GM18517 (cell line): ENCODE results near the gene DYNLL1.
"Not testable (repeated sequence)": the region's sequence is repeated elsewhere in the genome, so short reads cannot be mapped to it uniquely, and the experiment has no call there.

Experiments
- ATAC-seq: cut with Tn5 transposase; IDR thresholded peaks from one replicate; pipeline ENCODE4 v1.9.1; 2021; ENCODE audit warnings: mild to moderate bottlenecking, moderate library complexity; ENCODE audit not compliant: unreplicated experiment

DYNLL1 gene

DNA sequence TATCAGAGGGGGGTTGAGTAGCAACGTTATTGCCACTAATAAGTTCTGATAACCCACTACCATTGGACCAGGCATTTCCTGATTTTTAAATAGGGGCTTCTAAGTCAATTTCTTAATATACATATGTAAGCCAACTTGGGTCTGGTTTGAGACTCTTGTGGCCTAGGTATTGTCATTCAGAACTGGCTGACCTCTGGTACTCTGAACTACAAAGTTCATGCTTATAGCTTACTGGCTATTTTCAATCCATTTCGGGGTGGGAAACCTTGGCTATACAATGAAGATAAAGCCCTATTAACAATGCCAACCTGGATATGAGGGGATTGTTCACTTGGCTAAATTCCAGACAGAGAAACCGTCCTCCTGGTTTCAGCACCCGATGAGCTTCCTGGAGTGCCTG is 8.7 kb downstream of the DYNLL1 start:
- no peak for ATAC-seq

DNA sequence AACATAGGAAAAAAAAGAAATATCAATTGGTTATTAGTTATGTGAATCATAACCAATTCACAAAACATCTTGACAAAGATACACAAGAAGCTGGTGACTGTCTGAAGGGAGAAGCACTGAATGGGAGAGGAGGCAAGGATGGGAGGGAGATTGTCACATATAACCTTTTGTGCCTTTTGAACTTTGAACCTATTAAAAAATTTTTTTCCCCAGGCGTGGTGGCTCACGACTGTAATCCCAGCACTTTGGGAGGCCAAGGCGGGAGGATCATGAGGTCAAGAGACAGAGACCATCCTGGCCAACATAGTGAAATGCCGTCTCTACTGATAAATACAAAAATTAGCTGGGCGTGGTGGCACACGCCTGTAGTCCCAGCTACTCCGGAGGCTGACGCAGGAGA is 12.6 kb downstream of the DYNLL1 start:
- ATAC-seq, result no peak

DNA sequence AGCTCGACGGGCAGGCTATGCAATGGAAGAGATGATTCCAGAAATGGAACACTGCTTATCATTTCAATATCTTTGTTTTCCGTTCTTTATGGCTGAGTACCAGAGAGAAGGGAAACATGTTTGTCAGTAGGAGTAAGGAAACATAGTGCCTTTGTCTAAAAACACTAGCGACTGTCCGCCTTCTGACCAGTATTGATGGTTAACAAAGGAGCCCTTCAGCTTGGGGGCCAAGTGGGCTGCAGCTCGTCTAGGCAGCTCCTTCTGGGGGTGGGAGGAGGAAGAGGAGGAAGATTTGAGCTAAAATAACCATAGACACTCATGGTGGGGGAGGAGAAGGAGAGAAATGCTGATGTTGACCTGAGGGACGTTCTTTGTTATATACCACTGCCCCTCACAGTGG is 18.1 kb downstream of the DYNLL1 start:
- ATAC-seq, result no peak

DNA sequence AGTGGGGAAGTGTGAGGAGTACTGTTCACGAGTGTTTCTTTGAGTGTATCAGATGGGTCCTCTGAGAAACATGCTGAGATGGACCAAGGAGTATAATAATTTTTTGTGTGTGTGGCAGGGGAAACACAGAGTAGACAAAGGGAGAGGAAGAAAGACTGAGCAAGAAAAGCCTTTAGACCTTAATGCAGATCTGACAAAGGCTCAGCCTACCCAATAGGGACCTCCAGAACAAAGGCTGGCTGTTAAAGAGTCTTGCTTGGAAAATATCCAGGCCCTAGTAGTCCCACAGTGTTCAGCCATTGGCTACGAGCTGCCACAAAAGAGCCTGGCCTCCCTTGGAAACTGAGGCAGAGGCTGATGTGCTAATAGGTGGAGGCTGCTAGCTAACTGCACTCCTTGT is 19.6 kb downstream of the DYNLL1 start:
- ATAC-seq, result no peak

DNA sequence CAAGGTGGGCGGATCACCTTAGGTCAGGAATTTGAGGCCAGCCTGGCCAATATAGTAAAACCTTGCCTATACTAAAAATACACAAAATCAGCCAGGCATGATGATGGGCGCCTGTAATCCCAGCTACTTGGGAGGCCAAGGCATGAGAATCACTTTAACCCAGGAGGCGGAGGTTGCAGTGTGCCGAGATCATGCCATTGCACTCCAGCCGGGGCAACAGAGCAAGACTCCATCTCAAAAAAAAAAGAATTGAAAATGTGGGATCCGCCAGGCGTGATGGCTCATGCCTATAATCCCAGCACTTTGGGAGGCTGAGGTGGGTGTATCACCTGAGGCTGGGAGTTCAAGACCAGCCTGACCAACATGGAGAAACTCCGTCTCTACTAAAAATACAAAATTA is 23.4 kb downstream of the DYNLL1 start:
- not testable (repeated sequence) for ATAC-seq

DNA sequence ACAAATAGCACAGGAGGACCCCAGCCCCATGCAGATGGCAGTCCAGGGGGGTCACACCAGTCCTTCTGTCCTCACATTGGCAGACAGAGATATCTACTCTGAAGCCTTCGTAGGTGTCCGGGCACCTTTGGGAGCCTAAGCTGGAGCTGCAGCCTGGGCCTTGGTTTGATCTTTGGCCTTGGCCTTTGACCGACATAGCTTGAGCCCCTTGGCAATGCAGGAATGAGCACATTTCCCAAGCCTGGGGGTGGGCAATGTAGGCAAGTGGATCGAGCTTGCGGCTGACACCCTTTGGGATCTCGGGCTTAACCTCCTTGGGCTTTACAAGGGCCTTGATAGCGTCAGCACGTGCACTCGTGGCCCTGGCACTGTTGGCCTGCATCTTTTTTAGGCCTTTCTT is 26.7 kb downstream of the DYNLL1 start:
- no peak for ATAC-seq

DNA sequence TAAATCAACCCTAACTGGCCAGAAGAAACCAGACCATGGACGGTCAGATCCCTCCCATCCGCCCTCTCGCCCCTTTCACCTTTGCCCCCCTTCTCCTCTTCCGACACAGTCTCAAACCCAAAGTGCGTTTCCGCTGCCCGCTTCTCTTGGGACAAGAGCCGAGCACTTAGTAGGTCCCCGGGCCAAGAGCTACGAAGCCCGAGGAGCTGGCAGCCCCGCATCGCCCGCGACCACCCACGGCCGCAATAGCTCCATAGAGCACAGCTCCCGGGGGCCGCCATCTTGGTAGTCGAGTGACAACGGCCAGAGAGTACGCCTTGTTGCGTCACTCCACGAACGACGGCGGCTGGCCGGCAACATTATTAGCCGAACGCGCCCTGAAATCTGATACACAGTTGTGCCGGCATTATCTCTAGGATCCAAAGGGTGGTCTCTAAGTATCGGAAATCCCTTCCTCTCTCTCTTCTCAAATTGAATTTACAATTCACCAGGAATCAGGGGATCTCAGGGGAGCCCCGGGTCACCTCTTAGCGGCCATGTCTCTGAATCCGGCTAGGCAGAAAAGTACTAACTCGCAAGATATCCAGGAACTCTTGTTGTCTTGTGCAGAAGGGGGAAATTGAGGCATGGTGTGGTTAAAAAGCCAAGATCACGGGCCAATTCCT is 33.1 kb downstream of the DYNLL1 start, which contains the start of gene COQ5:
COQ5 (minus strand) TSS at position 298 of the 665 bp plus-strand sequence; CDS start at position 281, 17 bp downstream.
- ATAC-seq, result peak; percentile 67

DNA sequence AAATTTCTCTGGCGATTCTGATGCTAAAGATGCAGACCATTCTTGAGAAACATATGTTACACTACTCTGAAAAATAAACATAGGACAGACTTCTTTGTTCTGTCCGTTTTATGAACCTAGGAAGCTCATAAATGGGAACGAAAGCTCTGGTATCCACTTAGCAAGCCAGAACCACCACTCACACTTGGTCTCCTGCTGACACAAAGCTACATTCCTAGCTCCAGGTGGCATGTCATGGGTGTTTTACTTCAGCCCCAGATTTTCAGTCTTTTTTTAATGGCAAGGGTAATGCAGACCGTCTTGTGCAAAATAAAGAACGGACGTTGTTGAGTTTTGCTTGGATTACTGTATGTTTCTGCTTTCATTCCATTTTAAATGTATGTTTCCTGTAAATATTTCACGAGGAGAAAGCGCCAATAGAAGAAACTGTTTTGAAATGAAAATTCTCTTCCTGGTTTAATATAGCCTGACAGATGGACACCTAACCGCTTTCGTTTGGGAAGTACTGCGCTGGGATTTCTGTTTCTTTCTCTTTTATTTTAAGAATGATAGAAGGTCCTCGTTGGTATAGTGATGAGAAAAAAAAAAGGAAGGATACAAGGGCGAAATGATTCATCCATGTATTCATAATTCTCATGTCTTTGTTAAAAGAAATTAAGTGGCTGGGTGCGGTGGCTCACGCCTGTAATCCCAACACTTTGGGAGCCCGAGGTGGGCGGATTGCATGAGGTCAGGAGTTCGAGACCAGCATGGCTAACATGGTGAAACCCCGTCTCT is 33.9 kb downstream of the DYNLL1 start:
- ATAC-seq, result no peak

DNA sequence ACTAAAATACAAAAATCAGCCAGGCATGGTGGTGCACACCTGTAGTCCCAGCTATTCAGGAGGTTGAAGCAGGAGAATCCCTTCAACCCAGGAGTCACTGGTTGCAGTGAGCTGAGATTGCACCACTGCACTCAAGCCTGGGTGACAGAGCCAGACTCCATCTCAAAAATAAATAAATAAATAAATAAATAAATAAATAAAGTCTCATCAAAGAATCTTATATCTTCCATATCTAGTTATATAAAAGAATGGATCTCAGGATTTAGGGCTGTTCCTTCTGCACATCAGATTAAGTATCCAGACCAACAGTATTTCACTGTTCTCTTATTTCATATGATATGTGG is 34.5 kb downstream of the DYNLL1 start:
- ATAC-seq, result not testable (repeated sequence)

DNA sequence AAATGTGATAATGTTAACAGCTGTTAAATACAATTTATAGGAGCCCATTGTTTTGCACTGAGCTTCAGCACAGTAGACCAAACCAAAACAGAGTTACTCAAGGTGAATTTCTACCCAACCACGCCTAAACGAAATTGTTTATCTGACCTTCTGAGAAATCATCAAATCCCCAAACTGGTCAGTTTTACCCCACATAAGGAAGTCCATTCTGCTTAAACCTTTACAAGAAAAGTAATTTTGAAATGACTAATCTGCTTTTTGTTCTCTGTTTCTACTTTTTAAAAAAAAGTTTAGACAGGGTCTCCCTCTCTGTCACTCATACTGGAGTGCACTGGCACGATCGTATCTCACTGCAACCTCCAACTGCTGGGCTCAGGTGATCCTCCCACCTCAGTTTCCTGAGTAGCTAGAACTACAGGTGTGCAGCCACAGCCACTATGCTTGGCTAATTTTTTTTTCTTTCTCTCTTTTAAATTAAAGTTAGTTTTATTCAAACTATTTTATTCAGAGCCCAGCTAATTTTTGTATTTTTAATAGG is 36.9 kb downstream of the DYNLL1 start:
- no peak for ATAC-seq

DNA sequence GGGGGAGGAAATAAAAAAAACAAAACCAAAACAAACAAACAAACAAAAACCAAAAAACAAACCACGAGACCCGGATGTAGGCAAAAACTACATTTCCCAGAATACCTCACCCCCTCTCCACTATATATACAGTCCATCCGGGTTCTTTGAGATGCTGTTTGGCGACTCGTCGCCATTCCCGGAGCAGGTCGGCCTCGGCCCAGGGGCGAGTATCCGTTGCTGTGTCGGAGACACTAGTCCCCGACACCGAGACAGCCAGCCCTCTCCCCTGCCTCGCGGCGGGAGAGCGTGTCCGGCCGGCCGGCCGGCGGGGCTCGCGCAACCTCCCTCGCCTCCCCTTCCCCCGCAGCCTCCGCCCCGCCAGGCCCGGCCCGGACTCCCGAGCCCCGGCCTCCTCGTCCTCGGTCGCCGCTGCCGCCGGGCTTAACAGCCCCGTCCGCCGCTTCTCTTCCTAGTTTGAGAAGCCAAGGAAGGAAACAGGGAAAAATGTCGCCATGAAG is 38.3 kb downstream of the DYNLL1 start, which contains the start of gene RNF10:
RNF10 (plus strand) TSS at position 154 of the 500 bp plus-strand sequence. CDS start 456 bp downstream, outside the sequence.
- ATAC-seq, result peak; percentile 64

DNA sequence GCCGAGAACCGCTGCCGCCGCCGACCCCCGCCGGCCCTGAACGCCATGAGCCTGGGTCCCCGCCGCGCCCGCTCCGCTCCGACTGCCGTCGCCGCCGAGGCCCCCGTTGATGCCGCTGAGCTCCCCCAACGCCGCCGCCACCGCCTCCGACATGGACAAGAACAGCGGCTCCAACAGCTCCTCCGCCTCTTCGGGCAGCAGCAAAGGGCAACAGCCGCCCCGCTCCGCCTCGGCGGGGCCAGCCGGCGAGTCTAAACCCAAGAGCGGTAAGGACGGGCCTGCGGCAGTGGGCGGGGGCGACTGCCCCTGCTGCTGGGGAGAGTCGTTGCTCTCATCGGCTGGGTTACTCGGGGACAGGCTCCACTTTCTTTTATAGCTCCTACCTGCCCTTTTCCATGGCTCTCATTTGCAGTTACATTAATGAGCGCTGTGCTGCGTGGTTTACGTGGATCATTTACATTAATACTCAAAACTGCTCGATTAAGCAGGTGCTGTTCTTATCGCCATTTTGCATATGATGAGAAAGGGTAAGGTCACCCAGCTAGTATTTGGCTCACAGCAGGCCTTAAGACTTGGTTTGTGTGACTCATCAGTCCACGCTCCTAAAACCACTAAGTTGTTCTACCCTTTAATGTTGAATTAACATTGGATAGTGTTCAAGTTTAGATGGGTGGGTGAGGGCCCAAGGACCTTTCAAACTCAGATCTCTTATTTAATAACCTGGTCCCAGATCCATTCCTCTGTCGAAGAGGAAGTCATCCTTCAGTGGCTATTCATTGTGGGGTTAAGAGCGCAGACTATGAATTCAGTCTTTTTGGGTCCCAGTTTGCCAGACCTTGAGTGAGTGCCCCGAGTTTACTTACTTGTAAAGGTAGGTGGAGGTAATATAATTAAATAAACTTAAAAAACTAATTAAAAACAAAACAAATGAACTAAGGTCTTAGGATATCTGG is 39.1 kb downstream of the DYNLL1 start:
- peak; percentile 26 for ATAC-seq

DNA sequence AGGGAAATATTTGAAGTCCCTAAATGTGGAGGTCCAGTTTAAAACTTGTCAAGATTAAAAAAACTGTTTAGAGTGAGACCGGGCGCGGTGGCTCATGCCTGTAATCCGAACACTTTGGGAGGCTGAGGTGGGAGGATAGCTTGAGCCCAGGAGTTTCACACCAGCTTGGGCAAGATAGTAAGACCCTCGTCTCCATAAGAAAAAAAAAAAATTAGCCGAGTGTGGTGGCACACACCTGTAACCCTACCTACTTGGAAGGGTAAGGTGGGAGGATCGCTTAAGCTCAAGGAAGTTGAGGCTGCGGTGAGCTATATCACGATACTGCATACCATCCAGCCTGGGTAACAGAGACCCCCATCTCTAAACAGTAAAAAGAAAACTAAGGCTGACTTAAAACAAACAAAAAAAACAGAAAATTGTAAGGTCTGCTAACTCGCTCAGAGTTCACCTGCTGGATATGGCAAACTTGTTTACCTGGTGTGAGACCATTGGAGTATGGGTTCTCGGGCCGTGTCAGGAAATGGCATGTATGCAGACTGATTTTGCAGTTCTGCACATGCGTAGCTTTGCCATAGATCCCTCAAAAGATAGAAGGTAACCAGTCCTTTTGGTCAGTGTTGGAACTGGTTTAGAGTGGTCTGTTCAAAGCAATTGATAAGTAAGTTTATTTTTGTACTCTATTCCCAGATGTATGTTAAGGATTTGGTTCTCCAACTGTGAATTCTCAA is 40.3 kb downstream of the DYNLL1 start:
- ATAC-seq, result no peak

DNA sequence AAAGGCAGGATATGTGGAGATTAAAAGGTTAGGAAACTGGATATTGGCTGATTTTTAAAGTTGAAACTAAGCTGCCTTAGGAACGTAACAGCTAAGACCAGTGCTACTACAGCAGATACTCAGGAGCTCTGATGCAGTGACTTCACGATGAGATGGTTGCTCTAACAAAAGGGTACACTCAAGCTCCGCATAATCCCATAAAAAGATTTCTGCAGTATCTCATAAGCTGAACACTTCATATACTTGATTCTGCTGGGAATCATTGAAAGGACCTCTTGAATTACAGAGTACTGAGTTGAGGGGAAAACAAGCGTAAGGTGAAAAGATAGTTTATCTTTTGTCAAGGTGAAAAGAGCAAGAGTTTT is 41.9 kb downstream of the DYNLL1 start:
- ATAC-seq, result no peak

DNA sequence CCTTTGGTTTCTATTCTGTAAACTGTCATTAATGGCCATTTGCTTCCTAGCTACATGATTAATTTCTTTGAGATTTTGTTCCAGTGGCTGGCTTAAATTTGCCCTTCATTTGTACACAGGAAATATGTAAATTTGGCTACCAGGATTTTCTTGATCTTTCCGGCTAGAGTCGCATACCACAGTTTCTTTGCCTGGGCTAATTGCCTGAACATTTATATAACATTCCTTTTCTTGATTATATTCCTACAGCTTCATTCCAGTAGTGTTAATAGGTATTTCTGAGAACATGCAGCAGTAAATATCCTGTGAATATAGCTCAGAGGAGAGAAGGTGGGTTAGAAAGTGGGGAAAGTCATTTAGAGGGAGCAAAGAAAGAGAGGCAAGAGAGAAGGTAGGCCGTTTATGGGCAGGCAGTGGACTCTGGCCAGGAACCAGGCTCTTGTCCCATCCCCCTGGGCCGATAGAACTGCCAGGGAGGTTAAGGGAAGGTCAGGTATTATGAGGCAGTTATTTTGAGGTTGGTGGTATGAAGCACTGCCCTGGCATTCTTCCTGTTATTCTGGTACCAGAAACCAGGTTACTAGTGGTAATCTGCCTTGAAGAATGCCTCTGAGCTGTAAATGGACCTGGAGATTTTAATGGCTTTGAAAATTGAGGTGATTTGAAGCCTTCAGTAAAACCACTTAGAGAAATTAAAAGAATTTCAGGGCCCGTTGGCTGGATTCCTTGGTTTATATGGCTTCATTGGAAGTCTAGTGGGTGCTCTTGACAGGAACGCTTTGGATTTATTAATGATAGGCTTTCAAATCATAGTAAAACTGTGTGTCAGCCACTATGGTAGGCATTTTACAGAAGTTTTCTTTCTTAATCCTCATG is 42.6 kb downstream of the DYNLL1 start:
- no peak for ATAC-seq

DNA sequence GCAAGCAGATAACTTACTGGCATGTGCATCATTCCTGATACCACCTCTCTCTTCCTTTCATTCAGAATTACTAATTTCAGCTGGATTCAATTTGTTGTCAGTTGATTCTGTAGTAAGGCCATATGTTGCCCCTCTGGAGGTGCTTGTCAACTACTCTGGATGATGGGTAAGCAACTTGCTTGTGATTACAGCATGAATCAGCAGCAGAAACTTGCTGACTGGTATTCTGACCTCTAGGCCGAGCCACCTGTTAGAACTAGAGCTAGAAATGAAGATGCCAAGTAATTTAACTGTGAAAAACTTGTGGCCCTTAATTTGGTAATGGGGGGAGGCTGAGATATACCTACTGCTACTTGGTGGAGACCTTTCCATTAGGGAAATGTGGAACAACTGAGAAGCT is 43.4 kb downstream of the DYNLL1 start:
- no peak for ATAC-seq

DNA sequence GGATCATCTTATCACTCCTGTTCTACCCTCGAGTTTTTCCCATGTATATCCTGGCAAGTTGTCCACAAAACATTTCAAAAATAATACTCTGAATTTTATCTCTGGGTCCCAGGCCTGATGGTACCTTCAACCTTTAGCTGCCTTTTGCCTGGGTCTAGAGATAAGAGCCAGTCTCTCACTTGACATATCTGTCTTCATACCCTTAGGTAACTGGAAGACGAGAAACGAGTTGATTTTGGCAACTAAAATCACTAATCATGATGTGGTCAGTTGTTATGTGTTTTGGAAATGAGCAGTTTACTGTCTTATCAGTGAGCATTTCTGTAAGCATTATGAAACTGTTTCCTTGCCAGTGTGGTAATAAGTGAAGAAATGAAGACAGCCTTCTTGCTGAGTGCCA is 44.5 kb downstream of the DYNLL1 start:
- no peak for ATAC-seq

DNA sequence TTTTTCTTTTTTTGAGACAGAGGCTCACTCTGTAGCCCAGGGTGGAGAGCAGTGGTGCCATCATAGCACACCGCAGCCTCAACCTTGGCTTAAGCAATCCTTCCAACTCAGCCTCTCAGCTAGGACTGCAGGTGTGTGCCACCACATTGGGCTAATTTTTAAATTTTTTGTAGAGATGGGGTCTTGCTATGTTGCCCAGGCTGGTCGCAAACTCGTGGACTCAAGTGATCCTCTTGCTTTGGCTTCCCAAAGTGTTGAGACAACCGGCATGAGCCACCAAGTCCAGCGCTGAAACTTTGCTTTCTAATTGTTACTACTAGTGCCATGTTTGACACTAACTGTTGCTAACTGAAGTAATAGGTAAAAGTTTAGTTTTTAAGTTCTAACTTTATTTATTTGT is 46.3 kb downstream of the DYNLL1 start:
- no peak for ATAC-seq

DNA sequence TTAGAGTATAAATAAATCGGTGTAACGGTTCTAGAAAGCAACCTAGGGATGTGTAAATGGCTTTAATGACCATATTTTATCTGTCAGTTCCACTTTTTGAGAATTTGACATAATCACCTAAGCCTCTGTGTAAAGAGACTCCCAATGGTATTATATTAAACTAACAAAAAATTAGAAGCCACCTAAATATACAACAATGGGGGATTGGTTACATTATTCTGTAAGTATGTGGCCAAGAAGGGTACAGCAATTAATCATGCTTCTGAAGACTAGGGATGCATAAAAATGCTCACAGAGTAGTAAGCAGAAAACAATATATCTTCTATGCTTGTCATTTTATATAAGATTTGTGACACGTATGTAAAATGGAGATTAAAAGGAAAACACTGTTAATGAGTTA is 48.8 kb downstream of the DYNLL1 start:
- no peak for ATAC-seq
